ENCODE data around the gene EDNRB. TPM values are rescaled to one million over a fixed set of nuclear protein-coding genes. Genes with fewer than 3 reads are reported as not detected.
"Not testable (repeated sequence)": the region's sequence is repeated elsewhere in the genome, so short reads cannot be mapped to it uniquely, and the experiment has no call there.

EDNRB gene
- total RNA-seq, 1 experiment from 2014 or later, result 0.67 TPM

GRCh38 chr13:77848050-77848449 is 70.6 kb downstream of the EDNRB start:
- DNase-seq (ENCODE audit: extremely low read depth, low read depth), result not testable (repeated sequence)

DNA sequence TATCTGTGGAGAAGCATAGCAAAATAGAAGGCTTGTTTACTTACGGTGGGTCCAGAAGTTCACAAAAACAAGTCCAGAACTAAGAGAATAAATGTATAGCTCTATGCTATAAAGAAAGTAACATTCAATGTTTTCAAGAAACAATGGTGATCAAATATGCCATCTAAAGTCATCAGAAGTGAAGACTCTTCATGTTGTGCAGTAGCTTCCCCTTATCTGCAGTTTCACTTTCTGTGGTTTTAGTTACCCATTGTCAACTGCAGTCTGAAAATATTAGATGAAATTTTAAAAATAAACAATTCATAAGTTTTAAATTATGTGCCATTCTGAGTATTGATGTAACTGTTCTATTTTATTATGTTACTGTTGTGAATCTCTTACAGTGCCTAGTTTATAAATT is 72.5 kb downstream of the EDNRB start:
- no peak for DNase-seq (ENCODE audit: extremely low read depth, low read depth)

Small RNA genes lying within 50 kb of the gene (small RNA-seq; reads per million reads assigned to genes)
- gene RN7SL810P, result 0 reads per million in 2 experiments

Other genes with a start within 250 kb of the EDNRB start
- 11.8 and 15.0 TPM in 2 replicates for gene SLAIN1, start 221.1 kb downstream of the EDNRB start, total RNA-seq (2014; rRNA removed; shearing (Covaris generic))